Vagina (tissue), 2 donors: ENCODE data around the gene NUDT13.

Source experiments
- POLR2AphosphoS5 ChIP-seq, 2 donors: sonication (generic); formaldehyde crosslinking; IDR thresholded peaks; one replicate each; pipeline ENCODE4 v1.9.0; 2017; ENCODE audit warnings: antibody characterized with exemption in 2 of 2, mild to moderate bottlenecking in 2 of 2, low read depth in 1 of 2; ENCODE audit not compliant: insufficient read depth in 1 of 2
- TF ChIP-seq, protein P1 (sequence below), 3 experiments: fragments of 450-650 bp in 2 of 3; fragments of 200-600 bp in 1 of 3; sonication (generic) in 1 of 3; IDR thresholded peaks; one replicate each; pipeline ENCODE4 v1.5.1; 2017 to 2019; ENCODE audit warnings: antibody characterized with exemption in 3 of 3, mild to moderate bottlenecking in 2 of 3, moderate library complexity in 2 of 3

DNA sequence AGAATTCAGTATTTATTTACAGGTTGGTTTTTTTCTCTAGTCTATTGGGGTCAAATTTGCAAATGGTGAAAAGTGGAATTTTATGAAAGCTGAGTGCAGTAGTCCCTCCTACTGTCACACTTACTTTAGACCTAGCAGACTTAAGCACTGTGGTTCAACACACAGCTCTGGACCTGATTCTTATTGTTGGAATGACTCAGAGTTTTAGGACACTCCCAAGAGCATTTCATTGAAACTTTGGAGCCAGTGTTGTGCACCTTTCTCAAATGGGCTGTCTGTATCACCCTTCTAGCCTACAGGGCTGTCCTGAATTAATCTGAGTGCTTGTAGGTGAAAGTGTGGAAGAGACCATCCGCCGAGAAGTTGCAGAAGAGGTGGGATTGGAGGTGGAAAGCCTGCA lies 16.1 kb downstream of the NUDT13 start:
- TF ChIP-seq, protein P1, sequence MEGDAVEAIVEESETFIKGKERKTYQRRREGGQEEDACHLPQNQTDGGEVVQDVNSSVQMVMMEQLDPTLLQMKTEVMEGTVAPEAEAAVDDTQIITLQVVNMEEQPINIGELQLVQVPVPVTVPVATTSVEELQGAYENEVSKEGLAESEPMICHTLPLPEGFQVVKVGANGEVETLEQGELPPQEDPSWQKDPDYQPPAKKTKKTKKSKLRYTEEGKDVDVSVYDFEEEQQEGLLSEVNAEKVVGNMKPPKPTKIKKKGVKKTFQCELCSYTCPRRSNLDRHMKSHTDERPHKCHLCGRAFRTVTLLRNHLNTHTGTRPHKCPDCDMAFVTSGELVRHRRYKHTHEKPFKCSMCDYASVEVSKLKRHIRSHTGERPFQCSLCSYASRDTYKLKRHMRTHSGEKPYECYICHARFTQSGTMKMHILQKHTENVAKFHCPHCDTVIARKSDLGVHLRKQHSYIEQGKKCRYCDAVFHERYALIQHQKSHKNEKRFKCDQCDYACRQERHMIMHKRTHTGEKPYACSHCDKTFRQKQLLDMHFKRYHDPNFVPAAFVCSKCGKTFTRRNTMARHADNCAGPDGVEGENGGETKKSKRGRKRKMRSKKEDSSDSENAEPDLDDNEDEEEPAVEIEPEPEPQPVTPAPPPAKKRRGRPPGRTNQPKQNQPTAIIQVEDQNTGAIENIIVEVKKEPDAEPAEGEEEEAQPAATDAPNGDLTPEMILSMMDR (IDR thresholded peaks at IDR 0.05) = no peak
- TF ChIP-seq POLR2AphosphoS5 (IDR thresholded peaks at IDR 0.05; ENCODE audit: insufficient read depth in 1 of 2, low read depth in 1 of 2) = no peak
